SK-N-SH (cell line): ENCODE measurements around the gene PLEKHA8. TPM values are rescaled to one million over a fixed set of nuclear protein-coding genes. Genes with fewer than 3 reads are reported as not detected.

ENCODE experiments used
- CTCF ChIA-PET: fragments of 300-600, 350-600 bp; formaldehyde crosslinking; extraction: SDS; loops from one replicate; lab custom pipeline; 2021; lab: Yijun Ruan, JAX
- POLR2A ChIA-PET: fragments of 350-600 bp; sonication (Branson Sonifier 250); formaldehyde crosslinking; extraction: SDS; loops from one replicate; lab custom pipeline; 2020; ENCODE audit warnings: antibody characterized with exemption, inconsistent platforms; lab: Yijun Ruan, JAX
- DNase-seq: peaks from one replicate; pipeline ENCODE4 v3.0.0; 2012
- H2AFZ ChIP-seq: fragments of 200-600 bp; sonication (generic); 2 replicates; pipeline ENCODE4 v1.8.1; 2016; ENCODE audit warnings: antibody characterized with exemption, mild to moderate bottlenecking, low read depth
- H3F3A ChIP-seq: fragments of 200-600 bp; sonication (generic); replicated peaks from 2 replicates; pipeline ENCODE3; 2016; ENCODE audit warnings: antibody characterized with exemption, mild to moderate bottlenecking; ENCODE audit not compliant: insufficient read depth
- H3K27ac ChIP-seq, 2 experiments: fragments of 200-500 bp in 1 of 2; fragments of 200-600 bp in 1 of 2; sonication (Bioruptor generic) in 1 of 2; sonication (generic), shearing (Covaris generic) in 1 of 2; 2 replicates each; pipeline versions ENCODE4 v1.5.1 to v1.6.1; 2014 to 2016; ENCODE audit warnings: low read depth in 2 of 2, inconsistent platforms in 1 of 2, low read length in 1 of 2, mild to moderate bottlenecking in 1 of 2, mixed read lengths in 1 of 2
- H3K27me3 ChIP-seq: fragments of 200-600 bp; sonication (generic), shearing (Covaris generic); 2 replicates; pipeline ENCODE4 v1.6.1; 2016; ENCODE audit warnings: mixed run types; ENCODE audit not compliant: insufficient read depth
- H3K36me3 ChIP-seq, 2 experiments: fragments of 200-500 bp in 1 of 2; fragments of 200-600 bp in 1 of 2; sonication (Bioruptor generic) in 1 of 2; sonication (generic) in 1 of 2; replicated peaks in 1 of 2; 2 replicates each; pipeline versions ENCODE3 to v1.5.1; 2014 to 2016; ENCODE audit warnings: low read length in 1 of 2, mild to moderate bottlenecking in 1 of 2; ENCODE audit not compliant: insufficient read depth in 2 of 2, control insufficient read depth in 1 of 2
- H3K4me1 ChIP-seq, 2 experiments: fragments of 200-500 bp in 1 of 2; fragments of 200-600 bp in 1 of 2; sonication (Bioruptor generic) in 1 of 2; sonication (generic), shearing (Covaris generic) in 1 of 2; 2 replicates each; pipeline versions ENCODE4 v1.5.1 to v1.6.1; 2014 to 2016; ENCODE audit warnings: low read depth in 1 of 2, low read length in 1 of 2, mixed run types in 1 of 2; ENCODE audit not compliant: insufficient read depth in 2 of 2, control insufficient read depth in 1 of 2
- H3K4me2 ChIP-seq: fragments of 200-600 bp; sonication (generic), shearing (Covaris generic); 2 replicates; pipeline ENCODE4 v1.6.1; 2017; ENCODE audit warnings: mixed run types
- H3K4me3 ChIP-seq, 2 experiments: fragments of 200-500 bp in 1 of 2; fragments of 200-600 bp in 1 of 2; sonication (Bioruptor generic) in 1 of 2; sonication (generic), shearing (Covaris generic) in 1 of 2; 2 replicates each; pipeline versions ENCODE4 v1.5.1 to v1.8.1; 2014 to 2016; ENCODE audit warnings: low read depth in 2 of 2, inconsistent platforms in 1 of 2, low read length in 1 of 2, mild to moderate bottlenecking in 1 of 2, mixed read lengths in 1 of 2, moderate library complexity in 1 of 2
- H3K79me2 ChIP-seq: fragments of 200-600 bp; sonication (generic); 2 replicates; pipeline ENCODE4 v1.8.1; 2017; ENCODE audit warnings: mild to moderate bottlenecking; ENCODE audit not compliant: insufficient read depth
- H3K9ac ChIP-seq: fragments of 200-600 bp; sonication (generic); 2 replicates; pipeline ENCODE4 v1.6.1; 2017; ENCODE audit warnings: mixed run types
- H3K9me2 ChIP-seq: fragments of 200-600 bp; sonication (generic); 2 replicates; pipeline ENCODE4 v1.6.1; 2017; ENCODE audit warnings: mixed run types
- H3K9me3 ChIP-seq: fragments of 200-600 bp; sonication (generic); 2 replicates; pipeline ENCODE4 v1.6.1; 2017; ENCODE audit warnings: mixed run types, mild to moderate bottlenecking, moderate library complexity
- H4K20me1 ChIP-seq: fragments of 200-600 bp; sonication (generic); 2 replicates; pipeline ENCODE4 v1.6.1; 2017; ENCODE audit warnings: mild to moderate bottlenecking, mixed run types; ENCODE audit not compliant: insufficient read depth
- FOXJ3 ChIP-seq: sonication (generic); formaldehyde crosslinking; IDR thresholded peaks from 2 replicates; pipeline ENCODE4 v1.5.1; 2020; ENCODE audit warnings: mild to moderate bottlenecking, missing genetic modification reagents
- GABPA ChIP-seq: IDR thresholded peaks from 2 replicates; pipeline ENCODE4 v1.4.0; 2012; ENCODE audit warnings: low read depth, mild to moderate bottlenecking
- NRF1 ChIP-seq: IDR thresholded peaks from 2 replicates; pipeline ENCODE4 v1.6.1; 2012; ENCODE audit warnings: low read depth, mild to moderate bottlenecking, low read length
- PBX3 ChIP-seq: IDR thresholded peaks from 2 replicates; pipeline ENCODE4; 2012
- POLR2AphosphoS5 ChIP-seq: IDR thresholded peaks from 2 replicates; pipeline ENCODE4 v1.6.1; 2012; ENCODE audit warnings: low read depth, low read length
- RAD21 ChIP-seq: IDR thresholded peaks from 2 replicates; pipeline ENCODE4 v1.6.1; 2012; ENCODE audit warnings: mild to moderate bottlenecking, low read length
- RCOR1 ChIP-seq: fragments of 150-350 bp; IDR thresholded peaks from 2 replicates; pipeline ENCODE4 v1.6.1; 2017; ENCODE audit warnings: antibody characterized with exemption, low read length
- RFX5 ChIP-seq: IDR thresholded peaks from 2 replicates; pipeline ENCODE4 v1.6.1; 2012; ENCODE audit warnings: mild to moderate bottlenecking, improper control_type of control experiment, low read length
- SIN3A ChIP-seq: IDR thresholded peaks from 2 replicates; pipeline ENCODE4 v1.6.1; 2012; ENCODE audit warnings: low read depth, mild to moderate bottlenecking, low read length, moderate library complexity, borderline replicate concordance
- YY1 ChIP-seq: IDR thresholded peaks from 2 replicates; pipeline ENCODE4 v1.4.0; 2012; ENCODE audit warnings: low read depth, mild to moderate bottlenecking
- polyA plus RNA-seq, 3 experiments: library from polyadenylated mRNA; depleted of rRNA; stranded (reverse); fragments of >200 nt; gene quantifications; 2 replicates each; pipeline ENCODE4 v1.2.3, GENCODE V29; 2012
- TF ChIP-seq, protein P1 (sequence below): IDR thresholded peaks from 2 replicates; pipeline ENCODE4 v1.4.0; 2012; ENCODE audit warnings: low read depth, borderline replicate concordance
- TF ChIP-seq, protein P2 (sequence below): fragments of 150-350 bp; IDR thresholded peaks from 2 replicates; pipeline ENCODE4 v1.6.1; 2016; ENCODE audit warnings: mild to moderate bottlenecking, low read depth, low read length
- TF ChIP-seq, protein P3 (sequence below): IDR thresholded peaks from 2 replicates; pipeline ENCODE4 v1.4.0; 2012; ENCODE audit warnings: low read depth

The PLEKHA8 gene
- polyA plus RNA-seq, 1 of the 3 experiments (the other 2 are of a cell fraction): 4.9 TPM

- TF ChIP-seq SIN3A (no peak), RAD21 (no peak), YY1 (no peak), POLR2AphosphoS5 (no peak), PBX3 (no peak)
- TF ChIP-seq, protein P1, sequence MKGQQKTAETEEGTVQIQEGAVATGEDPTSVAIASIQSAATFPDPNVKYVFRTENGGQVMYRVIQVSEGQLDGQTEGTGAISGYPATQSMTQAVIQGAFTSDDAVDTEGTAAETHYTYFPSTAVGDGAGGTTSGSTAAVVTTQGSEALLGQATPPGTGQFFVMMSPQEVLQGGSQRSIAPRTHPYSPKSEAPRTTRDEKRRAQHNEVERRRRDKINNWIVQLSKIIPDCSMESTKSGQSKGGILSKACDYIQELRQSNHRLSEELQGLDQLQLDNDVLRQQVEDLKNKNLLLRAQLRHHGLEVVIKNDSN: no peak
- DNase-seq: no peak
- Histone ChIP-seq H3K79me2 (no peaks in the 10 kb centered on the region), H3K9me2 (no peaks in the 10 kb centered on the region), H3F3A (peaks cover 22% of the 10 kb centered on the region), H3K9me3 (no peaks in the 10 kb centered on the region), H2AFZ (no peak overlapping the region), H3K4me1 (peaks cover under 1 to 8% of the 10 kb centered on the region in 2 experiments), H3K4me3 (no peak overlapping the region), H3K27me3 (no peaks in the 10 kb centered on the region), H3K4me2 (no peak overlapping the region), H3K27ac (no peak overlapping the region), H3K9ac (no peak overlapping the region), H4K20me1 (no peaks in the 10 kb centered on the region), H3K36me3 (peaks cover 0 to 35% of the 10 kb centered on the region in 2 experiments)
- CTCF ChIA-PET: interaction anchor here (1.0 to 6.7 kb wide), 3 partner anchors 13 to 198 kb away, joined by 3 to 47 read pairs (median 28); no protein-coding TSS in a partner anchor
- POLR2A ChIA-PET: no interaction called here
Measured at GRCh38 chr7:30087371-30087770, 59.2 kb downstream of the PLEKHA8 start.

- no peaks in the 10 kb centered on the region for H3K9me2 ChIP-seq
- ChIA-PET POLR2A (no interaction called here), CTCF (interaction anchor here (0.6 to 6.7 kb wide), 6 partner anchors 14 to 652 kb away, joined by 3 to 47 read pairs (median 4); no protein-coding TSS in a partner anchor)
- H3K27ac ChIP-seq: no peak overlapping the region
- TF ChIP-seq, protein P2, sequence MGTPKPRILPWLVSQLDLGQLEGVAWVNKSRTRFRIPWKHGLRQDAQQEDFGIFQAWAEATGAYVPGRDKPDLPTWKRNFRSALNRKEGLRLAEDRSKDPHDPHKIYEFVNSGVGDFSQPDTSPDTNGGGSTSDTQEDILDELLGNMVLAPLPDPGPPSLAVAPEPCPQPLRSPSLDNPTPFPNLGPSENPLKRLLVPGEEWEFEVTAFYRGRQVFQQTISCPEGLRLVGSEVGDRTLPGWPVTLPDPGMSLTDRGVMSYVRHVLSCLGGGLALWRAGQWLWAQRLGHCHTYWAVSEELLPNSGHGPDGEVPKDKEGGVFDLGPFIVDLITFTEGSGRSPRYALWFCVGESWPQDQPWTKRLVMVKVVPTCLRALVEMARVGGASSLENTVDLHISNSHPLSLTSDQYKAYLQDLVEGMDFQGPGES: no peak
- TF ChIP-seq RFX5: no peak
- TF ChIP-seq, protein P3, sequence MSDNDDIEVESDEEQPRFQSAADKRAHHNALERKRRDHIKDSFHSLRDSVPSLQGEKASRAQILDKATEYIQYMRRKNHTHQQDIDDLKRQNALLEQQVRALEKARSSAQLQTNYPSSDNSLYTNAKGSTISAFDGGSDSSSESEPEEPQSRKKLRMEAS: no peak
- TF ChIP-seq GABPA: no peak
- TF ChIP-seq RCOR1: no peak
- no peak for TF ChIP-seq PBX3
- no peak for TF ChIP-seq FOXJ3
- no peak for TF ChIP-seq NRF1
- H3K36me3 ChIP-seq: peaks cover 0 to 30% of the 10 kb centered on the region in 2 experiments
- H3K27me3 ChIP-seq: no peaks in the 10 kb centered on the region
- no peak overlapping the region for H3K4me3 ChIP-seq
- no peak overlapping the region for H3K9ac ChIP-seq
- no peaks in the 10 kb centered on the region for H3K9me3 ChIP-seq
- no peaks in the 10 kb centered on the region for H3K79me2 ChIP-seq
- peaks cover 22% of the 10 kb centered on the region for H3F3A ChIP-seq
- H2AFZ ChIP-seq: no peak overlapping the region
- DNase-seq: no peak
- no peak overlapping the region for H3K4me2 ChIP-seq
- H3K4me1 ChIP-seq: peaks cover 0 to 8% of the 10 kb centered on the region in 2 experiments; a peak in 3 of 4 replicates
- H4K20me1 ChIP-seq: no peaks in the 10 kb centered on the region
Measured at GRCh38 chr7:30088362-30088761, 60.1 kb downstream of the PLEKHA8 start.
